Stomach (tissue), 4 donors: ENCODE results near the gene CDC14A.

ENCODE experiments used
- CTCF ChIP-seq, 7 experiments: fragments of 450-650 bp in 4 of 7; fragments of 200-600 bp in 3 of 7; sonication (generic) in 3 of 7; IDR thresholded peaks; one replicate each; pipeline ENCODE4 v1.5.1; 2016 to 2019; ENCODE audit warnings: antibody characterized with exemption in 7 of 7, control low read depth in 2 of 7, mild to moderate bottlenecking in 1 of 7
- POLR2A ChIP-seq, 4 donors: fragments of 450-650 bp; IDR thresholded peaks; one replicate each; pipeline ENCODE4 v1.6.1; 2016; ENCODE audit warnings: antibody characterized with exemption in 4 of 4, control low read depth in 2 of 4, mild to moderate bottlenecking in 1 of 4, moderate library complexity in 1 of 4

GRCh38 chr1:100530880-100531487 is 178.7 kb downstream of the CDC14A start:
- no peak for TF ChIP-seq CTCF (IDR thresholded peaks at IDR 0.05)
- no peak for TF ChIP-seq POLR2A (IDR thresholded peaks at IDR 0.05)
